ENCODE data around the gene EXOC6B.

Gene EXOC6B

DNA sequence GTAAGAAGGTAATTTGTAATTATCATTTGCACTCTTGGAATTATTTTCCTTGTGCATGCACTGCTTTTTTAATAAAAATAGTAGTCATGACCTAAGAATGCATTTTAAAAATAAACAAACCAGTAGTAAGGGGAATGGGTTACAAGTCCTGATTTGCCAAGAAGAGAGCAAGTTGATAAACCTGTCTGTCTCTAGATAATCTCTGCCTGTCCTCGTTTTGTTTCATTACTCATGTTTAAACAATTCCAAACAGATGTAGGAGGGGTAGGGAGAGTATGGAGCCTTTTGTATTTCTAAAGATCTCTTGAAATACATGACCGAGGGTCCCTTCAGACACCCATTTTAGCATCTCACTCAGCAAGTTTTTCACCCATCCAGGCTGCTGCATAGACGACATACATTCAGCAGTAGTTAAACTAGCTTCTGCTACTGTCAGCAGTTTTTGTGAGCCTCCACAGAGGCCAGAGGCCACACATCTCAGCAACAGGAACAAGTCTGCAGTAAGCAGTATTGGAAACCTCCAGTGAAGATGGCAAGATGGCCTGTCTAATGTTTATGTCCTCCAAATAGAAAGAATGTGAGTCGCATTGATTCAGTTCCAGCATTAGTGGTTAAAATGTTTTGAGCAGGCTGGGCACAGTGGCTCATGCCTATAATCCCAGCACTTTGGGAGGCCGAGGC lies 2.3 kb upstream of the EXOC6B start:
- Histone ChIP-seq H3K4me1 (ENCODE audit: insufficient read depth, low read length) (no peaks in the 10 kb centered on the region; the same call in 1 of the 2 replicates), H3K9me3 (ENCODE audit: insufficient read depth, low read depth, low read length) (no peaks in the 10 kb centered on the region), H3K4me3 (ENCODE audit: low read length) (no peak overlapping the region), H3K9ac (ENCODE audit: low read depth, low read length) (no peak overlapping the region), H3K36me3 (ENCODE audit: insufficient read depth, low read depth, low read length) (no peaks in the 10 kb centered on the region), H3K27ac (ENCODE audit: low read length) (no peak overlapping the region), H3K27me3 (ENCODE audit: insufficient read depth, low read length) (no peaks in the 10 kb centered on the region)

DNA sequence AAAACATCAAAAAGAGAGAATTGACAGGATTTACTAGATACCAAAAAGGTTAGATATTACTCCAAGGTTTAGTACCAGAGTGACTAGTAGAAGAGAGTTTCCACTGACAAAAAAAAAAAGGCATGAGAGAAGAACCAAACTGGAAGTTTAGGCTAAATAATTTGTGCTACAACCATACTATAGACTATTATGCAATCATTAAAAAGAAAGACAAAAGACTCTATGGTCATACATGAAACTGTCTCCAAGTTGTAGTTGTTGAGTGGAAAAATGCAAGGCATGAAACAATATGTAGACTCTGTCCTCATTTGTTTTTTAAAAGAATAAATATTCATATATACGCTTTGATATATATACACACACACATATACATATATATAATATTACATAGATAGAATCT lies 1.7 kb upstream of the EXOC6B start:
- no peaks in the 10 kb centered on the region; the same call in 1 of the 2 replicates for H3K4me1 ChIP-seq (ENCODE audit: insufficient read depth, low read length)
- H3K9me3 ChIP-seq (ENCODE audit: insufficient read depth, low read depth, low read length), result no peaks in the 10 kb centered on the region
- H3K27me3 ChIP-seq (ENCODE audit: insufficient read depth, low read length), result no peaks in the 10 kb centered on the region
- no peak overlapping the region for H3K27ac ChIP-seq (ENCODE audit: low read length)
- H3K36me3 ChIP-seq (ENCODE audit: insufficient read depth, low read depth, low read length), result no peaks in the 10 kb centered on the region
- no peak overlapping the region for H3K9ac ChIP-seq (ENCODE audit: low read depth, low read length)
- H3K4me3 ChIP-seq (ENCODE audit: low read length), result no peak overlapping the region

DNA sequence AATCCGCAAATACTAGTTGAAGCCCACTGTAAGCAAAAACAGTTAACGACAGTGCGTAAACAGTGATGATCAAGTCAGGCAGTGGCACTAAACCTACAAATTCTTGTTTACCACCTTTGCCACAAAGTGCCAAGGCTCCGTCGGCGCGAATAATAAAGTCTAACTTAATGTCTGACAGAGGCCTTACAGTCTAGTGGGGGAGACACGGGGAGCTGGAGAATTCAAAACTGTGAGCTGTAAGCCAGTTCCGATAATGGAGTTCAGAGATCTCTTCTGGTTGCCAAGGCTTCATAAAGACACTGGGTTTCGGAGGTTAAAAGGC lies 284 bp upstream of the EXOC6B start:
- H3K27ac ChIP-seq (ENCODE audit: low read length), result no peak overlapping the region

DNA sequence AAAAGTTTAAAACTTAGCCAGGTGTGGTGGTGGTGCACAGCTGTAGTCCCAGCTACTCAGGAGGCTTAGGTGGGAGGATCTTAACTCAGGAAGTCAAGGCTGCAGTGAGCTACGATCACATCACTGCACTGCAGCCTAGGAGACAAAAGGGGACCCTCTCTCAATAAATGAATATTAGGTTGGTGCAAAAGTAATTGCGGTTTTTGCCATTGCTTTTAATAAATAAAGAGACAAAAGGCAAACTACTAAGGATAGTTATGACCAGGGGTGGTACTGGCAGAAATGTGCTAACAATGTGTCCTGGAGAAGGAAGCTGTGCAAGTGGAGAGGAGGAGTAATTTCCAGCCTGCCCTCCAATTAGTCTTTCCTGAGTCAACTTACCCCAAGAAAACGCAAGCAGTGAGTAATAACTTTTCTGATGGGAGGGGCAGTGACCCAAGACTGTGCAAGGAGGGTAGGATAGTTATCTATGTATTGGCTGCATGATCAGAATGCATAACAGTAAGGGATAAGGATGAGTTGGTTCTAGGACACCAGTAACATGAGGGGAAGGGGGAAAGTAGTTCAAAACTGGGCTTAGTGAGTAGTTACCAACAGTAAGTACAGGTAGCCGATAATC lies 1.5 kb downstream of the EXOC6B start:
- H3K4me3 ChIP-seq (ENCODE audit: low read length), result peak overlapping the region; percentile 96
- H3K9me3 ChIP-seq (ENCODE audit: insufficient read depth, low read depth, low read length), result no peaks in the 10 kb centered on the region
- H3K27ac ChIP-seq (ENCODE audit: low read length), result no peak overlapping the region
- H3K4me1 ChIP-seq (ENCODE audit: insufficient read depth, low read length), result peaks cover 7% of the 10 kb centered on the region; the same call in 1 of the 2 replicates
- no peaks in the 10 kb centered on the region for H3K27me3 ChIP-seq (ENCODE audit: insufficient read depth, low read length)
- peak overlapping the region; percentile 93; the same call in 1 of the 2 replicates for H3K9ac ChIP-seq (ENCODE audit: low read depth, low read length)
- H3K36me3 ChIP-seq (ENCODE audit: insufficient read depth, low read depth, low read length), result no peaks in the 10 kb centered on the region

More for the DNA sequence above, 284 bp upstream of the EXOC6B start:
- Histone ChIP-seq H3K4me1 (ENCODE audit: insufficient read depth, low read length) (peaks cover under 1% of the 10 kb centered on the region; the same call in 1 of the 2 replicates), H3K36me3 (ENCODE audit: insufficient read depth, low read depth, low read length) (no peaks in the 10 kb centered on the region), H3K9ac (ENCODE audit: low read depth, low read length) (no peak overlapping the region), H3K4me3 (ENCODE audit: low read length) (peak overlapping the region; percentile 96; the same call in 1 of the 2 replicates), H3K27me3 (ENCODE audit: insufficient read depth, low read length) (no peaks in the 10 kb centered on the region), H3K9me3 (ENCODE audit: insufficient read depth, low read depth, low read length) (no peaks in the 10 kb centered on the region)

DNA sequence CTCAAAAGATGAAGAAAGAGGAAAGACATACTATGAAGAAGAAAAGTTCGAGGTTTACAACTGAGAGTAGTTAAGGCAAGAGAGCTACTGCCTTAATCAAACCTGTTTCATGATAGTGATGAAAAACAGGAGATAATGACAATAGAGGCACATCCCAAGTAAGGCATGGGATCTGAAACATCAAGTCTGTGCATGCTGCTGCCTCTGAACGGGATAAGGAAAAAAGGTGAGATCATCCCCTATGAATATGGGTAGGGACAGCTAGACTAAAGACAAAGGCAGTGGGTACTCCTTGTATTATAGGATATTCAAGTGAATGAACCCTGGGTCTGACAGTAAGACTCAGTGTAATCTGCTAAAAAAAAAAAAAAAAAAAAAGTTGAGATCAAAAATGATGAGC lies 3.0 kb downstream of the EXOC6B start:
- no peaks in the 10 kb centered on the region for H3K27me3 ChIP-seq (ENCODE audit: insufficient read depth, low read length)
- no peaks in the 10 kb centered on the region for H3K9me3 ChIP-seq (ENCODE audit: insufficient read depth, low read depth, low read length)
- H3K9ac ChIP-seq (ENCODE audit: low read depth, low read length), result no peak overlapping the region
- H3K4me1 ChIP-seq (ENCODE audit: insufficient read depth, low read length), result peaks cover 7% of the 10 kb centered on the region; the same call in 1 of the 2 replicates
- no peaks in the 10 kb centered on the region for H3K36me3 ChIP-seq (ENCODE audit: insufficient read depth, low read depth, low read length)
- H3K4me3 ChIP-seq (ENCODE audit: low read length), result no peak overlapping the region
- H3K27ac ChIP-seq (ENCODE audit: low read length), result no peak overlapping the region

DNA sequence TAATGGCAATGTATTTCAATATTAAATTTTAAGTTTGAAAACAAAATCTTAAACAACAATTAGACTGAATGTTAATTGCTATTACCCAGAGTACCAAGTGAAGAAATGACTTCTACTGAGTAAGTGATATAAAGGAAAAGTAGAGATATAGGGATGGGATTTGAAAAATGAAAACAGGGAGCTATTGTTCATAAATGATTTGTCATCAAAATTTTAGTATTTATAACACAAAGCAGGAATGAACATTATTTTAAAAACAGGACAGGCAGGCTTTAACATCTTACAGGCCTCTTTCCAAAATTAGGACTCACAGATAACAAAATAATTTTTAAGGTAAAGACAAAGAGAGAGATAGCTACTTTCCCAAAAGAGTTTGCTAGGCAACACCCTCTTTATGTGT lies 3.9 kb downstream of the EXOC6B start:
- Histone ChIP-seq H3K4me1 (ENCODE audit: insufficient read depth, low read length) (peaks cover 7% of the 10 kb centered on the region; the same call in 1 of the 2 replicates), H3K9me3 (ENCODE audit: insufficient read depth, low read depth, low read length) (no peaks in the 10 kb centered on the region), H3K27me3 (ENCODE audit: insufficient read depth, low read length) (no peaks in the 10 kb centered on the region), H3K27ac (ENCODE audit: low read length) (no peak overlapping the region), H3K36me3 (ENCODE audit: insufficient read depth, low read depth, low read length) (no peaks in the 10 kb centered on the region), H3K9ac (ENCODE audit: low read depth, low read length) (no peak overlapping the region), H3K4me3 (ENCODE audit: low read length) (no peak overlapping the region)

DNA sequence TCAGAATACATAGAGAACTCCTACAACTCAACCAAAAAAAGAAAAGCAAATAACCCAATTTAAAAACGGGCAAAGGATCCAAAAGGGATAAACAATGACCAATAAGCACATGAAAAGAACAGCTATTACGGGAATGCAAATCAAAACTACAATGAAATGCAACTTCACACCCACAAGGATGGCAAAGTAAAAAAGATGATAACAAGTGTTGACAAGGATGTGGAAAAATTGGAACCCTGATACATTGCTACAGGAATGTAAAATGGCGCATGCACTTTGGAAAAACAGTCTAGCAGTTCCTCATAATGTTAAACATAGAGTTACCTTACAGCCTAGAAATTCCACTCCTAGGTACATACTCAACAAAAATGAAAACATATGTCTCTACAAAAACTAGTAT lies 4.7 kb downstream of the EXOC6B start:
- no peak overlapping the region for H3K27ac ChIP-seq (ENCODE audit: low read length)
- no peaks in the 10 kb centered on the region for H3K27me3 ChIP-seq (ENCODE audit: insufficient read depth, low read length)
- H3K36me3 ChIP-seq (ENCODE audit: insufficient read depth, low read depth, low read length), result no peaks in the 10 kb centered on the region
- peaks cover 7% of the 10 kb centered on the region; the same call in 1 of the 2 replicates for H3K4me1 ChIP-seq (ENCODE audit: insufficient read depth, low read length)
- no peak overlapping the region for H3K4me3 ChIP-seq (ENCODE audit: low read length)
- no peak overlapping the region for H3K9ac ChIP-seq (ENCODE audit: low read depth, low read length)
- H3K9me3 ChIP-seq (ENCODE audit: insufficient read depth, low read depth, low read length), result no peaks in the 10 kb centered on the region

DNA sequence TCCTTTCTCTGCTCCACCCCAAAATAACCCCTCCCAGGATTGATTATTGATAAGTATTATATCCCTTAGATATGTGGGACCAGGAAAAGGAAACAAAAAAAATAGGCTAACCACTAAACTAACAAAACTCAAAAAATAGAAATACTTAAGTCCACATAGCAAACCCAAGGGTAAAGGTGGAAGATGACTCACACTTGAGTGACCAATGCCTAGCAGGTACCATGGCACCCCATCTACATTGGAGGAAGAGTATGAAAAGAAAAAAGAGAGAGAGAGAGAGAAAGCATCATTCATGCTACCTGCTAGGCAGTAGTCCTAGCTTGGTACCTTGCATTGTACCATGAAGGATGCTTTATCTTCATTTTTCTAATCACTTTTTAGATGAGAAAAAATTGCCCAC lies 6.3 kb downstream of the EXOC6B start:
- Histone ChIP-seq H3K27ac (ENCODE audit: low read length) (no peak overlapping the region), H3K36me3 (ENCODE audit: insufficient read depth, low read depth, low read length) (no peaks in the 10 kb centered on the region), H3K9ac (ENCODE audit: low read depth, low read length) (no peak overlapping the region), H3K9me3 (ENCODE audit: insufficient read depth, low read depth, low read length) (no peaks in the 10 kb centered on the region), H3K4me3 (ENCODE audit: low read length) (no peak overlapping the region), H3K4me1 (ENCODE audit: insufficient read depth, low read length) (peaks cover 7% of the 10 kb centered on the region; the same call in 1 of the 2 replicates), H3K27me3 (ENCODE audit: insufficient read depth, low read length) (no peaks in the 10 kb centered on the region)

DNA sequence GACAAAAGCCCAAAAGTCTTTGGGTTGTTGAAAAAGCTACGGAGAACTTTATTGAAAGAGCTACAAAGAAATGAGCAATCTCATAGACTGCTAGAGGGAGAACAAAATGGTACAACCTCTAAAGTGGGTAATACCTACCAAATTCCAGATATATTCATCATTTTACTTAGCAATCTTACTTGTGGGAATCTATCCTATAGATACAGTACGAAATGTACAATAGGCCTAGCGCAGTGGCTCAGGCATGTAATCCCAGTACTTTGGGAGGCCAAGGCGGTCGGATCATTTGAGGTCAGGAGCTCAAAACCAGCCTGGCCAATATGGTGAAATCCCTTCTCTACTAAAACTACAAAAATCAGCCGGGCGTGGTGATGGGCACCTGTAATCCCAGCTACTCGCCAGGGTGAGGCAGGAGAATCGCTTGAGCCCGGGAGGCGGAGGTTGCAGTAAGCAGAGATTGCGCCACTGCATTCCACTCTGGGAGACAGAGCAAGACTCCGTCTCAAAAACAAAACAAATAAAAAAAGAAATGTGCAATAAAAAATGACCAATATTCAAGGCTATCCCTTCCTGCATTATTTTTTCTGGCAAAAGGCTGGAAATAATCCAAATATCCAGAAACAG lies 10.1 kb downstream of the EXOC6B start:
- H3K27ac ChIP-seq (ENCODE audit: low read length), result no peak overlapping the region
- H3K27me3 ChIP-seq (ENCODE audit: insufficient read depth, low read length), result no peaks in the 10 kb centered on the region
- H3K9me3 ChIP-seq (ENCODE audit: insufficient read depth, low read depth, low read length), result no peaks in the 10 kb centered on the region
- H3K4me3 ChIP-seq (ENCODE audit: low read length), result no peak overlapping the region
- no peaks in the 10 kb centered on the region for H3K36me3 ChIP-seq (ENCODE audit: insufficient read depth, low read depth, low read length)
- H3K4me1 ChIP-seq (ENCODE audit: insufficient read depth, low read length), result peaks cover 3% of the 10 kb centered on the region; the same call in 1 of the 2 replicates
- H3K9ac ChIP-seq (ENCODE audit: low read depth, low read length), result no peak overlapping the region

DNA sequence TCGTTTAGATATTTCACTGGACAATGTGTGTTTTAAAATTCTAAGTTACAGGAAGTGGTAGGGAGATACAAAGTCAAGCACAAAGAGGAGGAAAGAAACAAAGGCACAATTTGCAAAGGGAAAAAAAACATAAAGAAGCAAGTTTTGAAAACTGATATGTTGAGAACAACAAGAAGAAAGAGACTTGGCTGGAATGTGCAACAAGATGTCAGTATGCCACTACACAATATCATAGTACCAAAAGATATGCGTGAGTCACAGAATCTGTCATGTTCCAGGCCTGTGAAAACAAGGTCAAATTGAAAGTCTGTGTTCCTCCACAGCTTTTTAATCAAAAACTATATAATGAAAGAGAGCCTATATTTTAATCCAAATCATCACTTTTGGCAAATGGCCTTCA lies 12.0 kb downstream of the EXOC6B start:
- H3K27ac ChIP-seq (ENCODE audit: low read length), result no peak overlapping the region
- peaks cover 9% of the 10 kb centered on the region for H3K9me3 ChIP-seq (ENCODE audit: insufficient read depth, low read depth, low read length)
- H3K4me1 ChIP-seq (ENCODE audit: insufficient read depth, low read length), result no peaks in the 10 kb centered on the region
- H3K27me3 ChIP-seq (ENCODE audit: insufficient read depth, low read length), result no peaks in the 10 kb centered on the region
- H3K9ac ChIP-seq (ENCODE audit: low read depth, low read length), result no peak overlapping the region
- 0 out of 2 replicates have a peak, but pooled peaks cover 5% of the 10 kb centered on the region for H3K36me3 ChIP-seq (ENCODE audit: insufficient read depth, low read depth, low read length)
- H3K4me3 ChIP-seq (ENCODE audit: low read length), result no peak overlapping the region

DNA sequence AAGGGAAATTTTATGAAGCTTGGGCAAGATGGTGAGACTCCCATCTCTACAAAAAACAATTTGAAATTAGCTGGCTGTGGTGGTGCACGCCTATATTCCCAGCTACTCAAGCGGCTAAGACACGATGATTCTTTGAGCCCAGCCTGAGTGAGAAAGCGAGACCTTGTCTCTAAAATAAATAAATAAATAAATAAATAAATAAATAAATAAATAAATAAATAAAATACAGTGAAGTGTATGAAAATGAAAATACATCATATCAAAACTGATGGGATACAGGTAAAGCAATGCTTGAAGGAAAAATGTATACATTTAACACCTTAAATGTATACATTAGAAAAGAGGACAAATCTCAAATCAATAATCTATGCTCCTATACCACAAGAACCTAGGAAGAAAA lies 15.7 kb downstream of the EXOC6B start:
- Histone ChIP-seq H3K9me3 (ENCODE audit: insufficient read depth, low read depth, low read length) (peaks cover 9% of the 10 kb centered on the region), H3K27ac (ENCODE audit: low read length) (no peak overlapping the region), H3K4me3 (ENCODE audit: low read length) (no peak overlapping the region), H3K4me1 (ENCODE audit: insufficient read depth, low read length) (no peaks in the 10 kb centered on the region), H3K27me3 (ENCODE audit: insufficient read depth, low read length) (no peaks in the 10 kb centered on the region), H3K9ac (ENCODE audit: low read depth, low read length) (no peak overlapping the region), H3K36me3 (ENCODE audit: insufficient read depth, low read depth, low read length) (0 out of 2 replicates have a peak, but pooled peaks cover 5% of the 10 kb centered on the region)

DNA sequence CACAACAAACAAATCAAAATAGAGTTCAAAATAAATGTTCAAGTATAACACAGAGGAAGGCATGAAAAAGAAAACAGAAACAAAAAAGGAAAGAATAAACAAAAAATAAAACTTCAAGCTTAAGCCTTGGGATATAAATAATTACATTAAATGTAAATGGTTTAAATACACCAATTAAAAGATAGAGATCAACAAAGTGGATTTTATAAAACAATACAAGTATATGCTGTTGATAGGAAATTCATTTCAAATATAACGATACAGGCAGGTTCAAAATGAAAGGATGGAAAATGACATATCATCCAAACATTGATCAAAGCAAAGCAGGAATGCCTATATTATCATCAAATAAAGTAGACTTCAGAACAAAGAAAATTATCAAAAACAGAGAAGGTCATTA lies 16.7 kb downstream of the EXOC6B start:
- no peak overlapping the region for H3K9ac ChIP-seq (ENCODE audit: low read depth, low read length)
- peaks cover 9% of the 10 kb centered on the region for H3K9me3 ChIP-seq (ENCODE audit: insufficient read depth, low read depth, low read length)
- H3K4me3 ChIP-seq (ENCODE audit: low read length), result no peak overlapping the region
- H3K27me3 ChIP-seq (ENCODE audit: insufficient read depth, low read length), result no peaks in the 10 kb centered on the region
- H3K36me3 ChIP-seq (ENCODE audit: insufficient read depth, low read depth, low read length), result 0 out of 2 replicates have a peak, but pooled peaks cover 5% of the 10 kb centered on the region
- H3K4me1 ChIP-seq (ENCODE audit: insufficient read depth, low read length), result no peaks in the 10 kb centered on the region
- no peak overlapping the region for H3K27ac ChIP-seq (ENCODE audit: low read length)

Measured in iPS-20b (cell line).